CD4-positive, alpha-beta T cell treated with Interleukin-10 for 1 hour (primary cell): ENCODE results near the gene PRXL2A.
A peak's percentile ranks its signal among the peaks of the same experiment; 100 is the strongest.

ENCODE experiments used
- DNase-seq: peaks from one replicate; pipeline ENCODE4 v3.0.0-alpha.2; 2020

The PRXL2A gene

GRCh38 chr10:80447436-80448190 is 39.3 kb downstream of the PRXL2A start:
- no peak for DNase-seq

GRCh38 chr10:80448209-80448942 is 40.0 kb downstream of the PRXL2A start:
- no peak for DNase-seq

GRCh38 chr10:80449520-80449919 is 41.2 kb downstream of the PRXL2A start:
- no peak for DNase-seq

- no peak for DNase-seq
Observed at GRCh38 chr10:80451132-80451531, 42.8 kb downstream of the PRXL2A start.

GRCh38 chr10:80452069-80452468 is 43.7 kb downstream of the PRXL2A start:
- DNase-seq = no peak

GRCh38 chr10:80452640-80453039 is 44.3 kb downstream of the PRXL2A start:
- no peak for DNase-seq

GRCh38 chr10:80453056-80453841 is 44.9 kb downstream of the PRXL2A start:
- DNase-seq = no peak

GRCh38 chr10:80453842-80454512 is 45.6 kb downstream of the PRXL2A start, which contains the start of gene TSPAN14:
TSS of gene TSPAN14 (plus strand) at chr10:80454310. CDS start at chr10:80489234, 34,924 bp downstream.
- peak; percentile 84 for DNase-seq

- no peak for DNase-seq
Observed at GRCh38 chr10:80454513-80455460, 46.4 kb downstream of the PRXL2A start.

GRCh38 chr10:80455461-80456349 is 47.4 kb downstream of the PRXL2A start:
- DNase-seq = no peak

GRCh38 chr10:80457554-80458262 is 49.4 kb downstream of the PRXL2A start:
- DNase-seq = no peak

- no peak for DNase-seq
Observed at GRCh38 chr10:80458263-80458625, 49.9 kb downstream of the PRXL2A start.

- DNase-seq = no peak
Observed at GRCh38 chr10:80458638-80459037, 50.3 kb downstream of the PRXL2A start.

- DNase-seq = peak; percentile 78
Observed at GRCh38 chr10:80459047-80459865, 50.9 kb downstream of the PRXL2A start.

GRCh38 chr10:80460399-80461207 is 52.3 kb downstream of the PRXL2A start:
- DNase-seq = no peak

- DNase-seq = no peak
Observed at GRCh38 chr10:80461208-80462183, 53.1 kb downstream of the PRXL2A start.
